ENCODE measurements around the gene SPDYE2.
A peak's percentile ranks its signal among the peaks of the same experiment; 100 is the strongest.
"Not testable (repeated sequence)": the region's sequence is repeated elsewhere in the genome, so short reads cannot be mapped to it uniquely, and the experiment has no call there.

SPDYE2 gene, protein sequence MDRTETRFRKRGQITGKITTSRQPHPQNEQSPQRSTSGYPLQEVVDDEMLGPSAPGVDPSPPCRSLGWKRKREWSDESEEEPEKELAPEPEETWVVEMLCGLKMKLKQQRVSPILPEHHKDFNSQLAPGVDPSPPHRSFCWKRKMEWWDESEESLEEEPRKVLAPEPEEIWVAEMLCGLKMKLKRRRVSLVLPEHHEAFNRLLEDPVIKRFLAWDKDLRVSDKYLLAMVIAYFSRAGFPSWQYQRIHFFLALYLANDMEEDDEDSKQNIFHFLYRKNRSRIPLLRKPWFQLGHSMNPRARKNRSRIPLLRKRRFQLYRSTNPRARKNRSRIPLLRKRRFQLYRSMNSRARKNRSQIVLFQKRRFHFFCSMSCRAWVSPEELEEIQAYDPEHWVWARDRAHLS
- 0 reads per million in 2 donors for total RNA-seq

DNA sequence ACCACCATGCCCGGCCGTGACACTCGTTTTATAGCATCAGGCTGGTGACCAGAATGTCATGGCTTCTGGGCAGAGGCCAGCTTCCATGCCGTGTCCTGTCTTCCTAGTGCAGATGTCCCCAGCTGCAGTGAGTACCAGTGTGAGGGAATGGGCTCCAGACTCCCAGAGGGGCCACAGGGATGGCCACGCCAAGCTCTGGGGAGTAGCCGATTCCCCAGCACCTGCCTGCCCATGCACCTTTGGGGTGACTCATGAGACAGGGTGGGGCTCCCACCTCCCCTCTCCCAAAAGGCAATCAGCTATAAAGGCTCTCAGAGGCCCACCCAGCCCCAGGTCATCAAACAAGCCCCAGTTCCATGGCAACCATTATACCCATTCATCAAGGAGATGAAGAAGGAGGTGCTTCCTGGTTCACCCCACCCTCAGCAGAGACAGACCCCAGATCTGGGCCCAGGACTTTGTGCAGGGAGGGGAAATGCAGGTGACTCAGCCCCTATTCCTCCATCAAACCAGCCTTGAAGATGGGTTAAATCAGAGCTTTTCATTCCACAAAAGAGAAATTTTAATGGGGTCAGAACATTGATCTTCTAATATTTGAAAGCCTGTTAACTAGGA, at the start of gene SPDYE2:
Gene SPDYE2, plus strand, starts transcription at position 419 of the 615 bp plus-strand sequence. CDS start 2,030 bp downstream, outside the sequence.
- not testable (repeated sequence) for DNase-seq

DNA sequence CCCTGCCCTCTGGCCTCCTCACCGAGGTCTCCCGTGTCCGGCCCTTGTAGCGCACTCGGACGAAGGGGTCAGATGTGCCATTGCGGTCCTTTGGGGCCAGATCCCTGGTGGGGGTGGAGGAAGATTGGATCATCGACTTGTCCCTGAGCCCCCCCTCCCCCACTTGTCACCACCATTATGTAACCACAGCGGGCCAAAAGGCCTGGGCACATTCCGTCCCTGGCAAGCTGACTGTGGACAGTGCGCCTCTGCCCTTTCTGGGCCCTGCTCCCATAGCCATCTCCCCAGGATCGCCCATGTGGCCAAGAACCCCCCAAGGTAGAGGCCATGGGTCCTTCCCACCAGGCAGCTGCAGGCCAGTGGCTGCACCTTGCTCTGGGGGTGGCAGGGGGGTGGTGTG, 47.9 kb upstream of the SPDYE2 start:
- not testable (repeated sequence) for DNase-seq

DNA sequence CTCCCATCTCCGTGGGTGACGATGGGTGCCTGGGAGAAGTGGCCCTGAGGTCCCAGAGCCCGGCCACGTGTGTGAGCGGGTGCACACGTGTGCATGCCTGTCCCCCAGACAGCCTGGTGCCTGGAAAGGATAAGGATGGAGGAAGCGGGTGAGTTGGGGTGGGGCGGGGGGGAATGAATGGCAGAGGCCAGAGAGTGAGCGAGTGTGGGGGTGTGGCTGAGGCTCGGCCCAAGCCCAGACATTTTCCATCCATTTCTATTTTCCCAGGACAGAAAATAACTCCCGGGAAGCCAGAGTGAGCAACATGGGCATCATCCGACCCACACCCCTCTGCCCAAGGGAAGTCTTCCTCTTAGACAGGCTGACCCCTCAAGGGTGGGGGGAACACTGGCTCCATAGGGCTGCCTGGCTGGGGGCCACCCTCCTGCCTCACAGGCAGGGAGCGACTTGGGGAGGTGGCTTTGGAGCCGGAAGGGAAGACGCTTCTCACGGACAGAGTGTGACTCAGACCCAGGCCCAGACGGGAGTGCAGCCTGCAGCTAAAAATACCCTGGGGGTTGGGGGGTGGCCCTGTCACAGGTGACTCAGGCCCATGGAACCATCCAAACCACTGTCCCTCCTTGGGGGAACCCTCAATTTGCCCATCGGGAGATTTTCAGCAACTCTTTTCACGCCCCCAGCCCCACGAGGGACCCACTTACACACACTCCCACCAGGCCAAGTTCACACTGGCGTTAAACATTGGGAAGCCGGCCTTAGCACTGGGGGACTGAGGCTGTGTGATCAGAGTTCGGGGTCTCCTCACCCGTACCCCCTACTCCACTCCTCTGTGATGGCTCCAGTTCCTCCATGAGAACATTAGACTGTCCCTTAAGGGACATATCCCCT, 45.5 kb upstream of the SPDYE2 start:
- not testable (repeated sequence) for DNase-seq

DNA sequence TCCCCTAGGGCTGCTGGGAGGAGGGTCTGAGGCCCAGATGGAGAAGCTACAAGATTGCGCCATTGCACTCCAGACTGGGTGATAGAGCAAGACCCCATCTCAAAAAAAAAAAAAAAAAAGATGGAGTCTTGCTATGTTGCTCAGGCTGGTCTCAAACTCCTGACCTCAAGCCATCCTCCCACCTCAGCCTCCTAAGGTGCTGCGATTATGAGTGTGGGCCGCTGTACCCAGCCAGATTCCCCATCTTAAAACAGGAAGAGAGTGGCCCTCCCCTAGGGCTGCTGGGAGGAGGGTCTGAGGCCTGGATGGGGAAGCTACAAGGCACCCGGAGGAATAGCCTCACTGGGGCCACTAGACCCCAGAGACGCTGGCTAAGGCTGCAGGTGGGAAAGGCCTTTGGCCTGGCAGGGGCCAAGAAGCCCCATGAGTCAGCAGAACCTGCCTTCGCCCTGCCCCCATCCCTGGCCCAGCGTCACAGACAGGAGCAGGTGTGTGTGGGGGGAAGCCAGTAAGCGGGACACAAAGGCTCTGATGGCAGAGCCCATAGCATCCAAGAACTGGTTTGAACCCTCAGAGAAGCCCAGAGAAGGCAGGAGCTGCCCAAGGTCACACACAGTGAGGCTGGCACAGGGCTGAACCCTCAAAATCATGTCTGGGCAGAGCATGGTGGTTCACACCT, 43.5 kb upstream of the SPDYE2 start:
- not testable (repeated sequence) for DNase-seq

DNA sequence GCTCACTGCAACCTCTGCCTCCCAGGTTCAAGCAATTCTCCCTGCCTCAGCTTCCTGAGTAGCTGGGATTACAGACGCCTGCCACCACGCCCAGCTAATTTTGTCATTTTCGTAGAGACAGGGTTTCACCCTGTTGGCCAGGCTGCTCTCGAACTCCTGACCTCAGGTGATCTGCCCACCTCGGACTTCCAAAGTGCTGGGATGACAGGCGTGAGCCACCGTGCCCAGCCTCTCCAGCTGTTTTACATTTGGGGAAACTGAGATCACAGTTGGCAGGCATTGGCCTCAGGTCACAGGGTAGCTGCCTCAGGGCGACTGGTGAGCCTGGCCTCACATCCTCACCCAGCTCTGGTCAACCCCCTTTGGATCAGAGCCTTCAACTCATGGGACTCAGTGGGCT, 40.5 kb upstream of the SPDYE2 start:
- not testable (repeated sequence) for DNase-seq

DNA sequence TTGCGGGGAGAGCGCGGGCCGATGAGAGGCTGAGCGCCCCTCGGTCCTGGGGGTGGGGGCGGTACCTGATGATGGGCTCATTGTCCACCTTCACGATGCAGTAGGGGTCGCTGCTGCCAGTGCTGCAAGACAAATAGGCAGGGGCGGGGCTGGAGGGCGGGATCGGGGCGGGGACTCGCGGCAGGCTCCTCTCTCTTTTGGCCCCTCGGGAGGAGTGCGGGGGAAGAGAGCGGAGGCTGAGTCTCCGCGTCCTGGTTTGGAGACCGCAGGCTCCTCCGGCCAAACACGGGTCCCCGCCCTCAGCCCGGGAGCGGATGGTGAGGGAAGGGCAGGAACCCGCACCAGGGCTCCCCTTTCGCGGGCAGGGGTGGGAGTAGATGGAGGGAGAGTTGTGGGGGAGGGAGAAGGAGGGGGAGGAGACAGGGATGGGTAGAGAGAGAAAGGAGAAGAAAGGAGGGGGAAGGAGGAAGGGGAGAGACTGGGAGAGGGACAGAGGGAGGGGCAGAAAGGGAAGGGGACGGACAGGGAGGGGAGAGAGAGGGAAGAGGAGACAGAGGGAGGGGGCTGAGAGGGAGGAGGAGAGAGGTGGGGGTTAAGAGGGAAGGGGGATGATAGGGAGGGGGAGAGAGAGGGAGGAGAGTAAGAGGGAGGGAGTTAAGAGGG, 39.0 kb upstream of the SPDYE2 start:
- not testable (repeated sequence) for DNase-seq

DNA sequence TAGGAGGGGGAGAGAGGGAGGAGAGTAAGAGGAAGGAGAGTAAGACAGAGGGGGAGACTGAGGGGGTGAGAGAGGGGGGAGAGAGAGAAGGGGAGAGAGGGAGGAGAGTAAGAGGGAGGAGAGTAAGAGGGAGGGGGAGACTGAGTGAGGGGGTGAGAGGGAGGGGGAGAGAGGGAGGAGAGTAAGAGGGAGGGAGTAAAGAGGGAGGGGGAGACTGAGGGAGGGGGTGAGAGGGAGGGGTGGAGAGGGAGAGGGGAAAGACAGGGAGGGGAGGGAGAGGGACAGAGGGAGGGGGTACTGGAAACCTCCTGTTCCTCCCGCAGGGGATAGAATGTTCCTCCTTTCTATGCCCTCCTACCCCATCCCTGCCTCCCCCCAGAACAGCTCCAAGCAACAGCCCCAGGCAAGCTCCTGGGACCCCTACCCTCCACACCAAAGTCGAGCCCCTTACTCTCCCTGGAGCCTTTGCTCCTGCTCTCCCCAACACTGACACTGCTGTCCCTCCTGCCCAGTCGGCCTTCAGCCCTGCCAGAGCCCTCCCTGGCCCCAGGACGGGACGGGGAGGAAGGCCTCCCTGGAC, 38.3 kb upstream of the SPDYE2 start:
- DNase-seq = peak in 1 of 5 experiments; percentile 0

DNA sequence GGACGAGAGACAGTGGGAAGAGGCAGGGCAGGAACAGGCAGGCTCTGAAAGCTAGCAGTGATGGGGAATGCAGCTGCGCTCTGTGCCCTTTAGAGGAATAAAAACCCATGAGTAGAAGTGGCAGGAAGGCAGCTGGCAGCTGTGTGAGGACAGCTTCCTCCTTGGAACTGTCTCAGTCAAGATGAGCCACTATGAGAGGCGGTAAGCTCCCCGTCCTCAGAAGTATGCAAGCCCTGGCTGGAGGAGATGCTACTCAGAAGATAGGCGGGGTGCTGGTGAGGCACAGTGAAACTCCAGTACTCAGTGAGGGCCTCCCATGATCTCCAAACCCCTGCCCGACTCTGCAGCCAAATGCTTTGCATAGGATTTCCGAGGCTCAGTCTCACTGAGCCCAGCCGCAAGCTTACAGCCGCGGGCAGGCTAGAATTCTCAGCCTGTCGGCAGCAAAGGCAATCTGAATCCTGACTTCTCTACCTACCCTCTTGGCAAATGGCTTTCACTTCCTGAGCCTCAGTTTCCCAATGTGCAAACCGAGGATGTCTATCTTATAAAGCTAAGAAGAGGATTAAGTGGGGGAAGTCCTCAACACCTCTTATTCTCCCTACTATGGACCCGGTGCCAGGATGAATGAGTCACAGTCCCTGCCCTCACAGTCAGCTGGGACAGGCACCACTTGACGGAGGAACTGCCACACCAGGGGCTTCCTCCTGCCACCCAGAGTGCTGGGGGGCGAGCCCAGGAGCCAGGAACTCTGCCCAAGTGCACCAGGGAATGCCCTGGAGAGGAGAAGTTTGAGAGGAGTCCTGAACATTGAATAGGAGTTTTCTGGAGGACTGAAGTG, 35.9 kb upstream of the SPDYE2 start:
- DNase-seq = not testable (repeated sequence)

DNA sequence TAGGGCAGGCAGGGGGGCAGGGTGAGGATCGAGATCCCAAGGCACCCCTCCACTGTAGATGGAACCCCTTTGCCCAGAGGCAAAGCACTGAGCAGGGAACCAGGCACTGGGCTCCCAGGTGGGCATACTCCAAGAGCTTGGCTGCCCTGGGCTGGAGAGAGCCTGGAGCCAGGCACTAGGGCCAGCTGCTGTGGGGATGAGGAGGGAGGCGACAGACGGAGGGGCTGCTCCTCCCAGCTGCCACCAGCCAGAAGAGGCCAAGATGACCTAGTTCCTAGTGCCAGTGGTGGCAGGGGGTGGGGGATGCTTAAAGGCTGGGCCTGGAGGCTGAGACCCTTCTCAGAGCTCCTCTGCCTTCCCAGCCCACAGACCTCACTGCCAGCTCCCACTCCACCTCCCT, 35.1 kb upstream of the SPDYE2 start:
- not testable (repeated sequence) for DNase-seq

DNA sequence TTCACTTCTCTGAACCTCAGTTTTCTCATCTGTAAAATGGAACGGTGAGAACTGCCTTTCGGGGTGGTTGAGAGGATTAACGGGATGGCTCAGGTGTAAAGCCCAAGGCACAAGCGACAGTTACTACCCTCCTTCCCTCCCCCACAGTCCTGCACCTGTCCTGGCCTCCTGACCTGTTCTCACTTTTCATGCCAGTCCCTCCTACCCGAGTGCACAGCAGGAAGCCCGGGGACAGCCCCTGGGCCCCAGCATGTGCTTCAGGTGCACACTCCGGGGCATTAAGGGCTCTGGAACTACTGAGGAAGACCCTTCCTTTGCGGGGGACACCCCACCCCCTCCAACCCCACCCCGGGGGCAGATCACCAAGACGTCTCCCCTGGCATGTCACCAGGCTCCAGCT, 34.1 kb upstream of the SPDYE2 start:
- DNase-seq = not testable (repeated sequence)

DNA sequence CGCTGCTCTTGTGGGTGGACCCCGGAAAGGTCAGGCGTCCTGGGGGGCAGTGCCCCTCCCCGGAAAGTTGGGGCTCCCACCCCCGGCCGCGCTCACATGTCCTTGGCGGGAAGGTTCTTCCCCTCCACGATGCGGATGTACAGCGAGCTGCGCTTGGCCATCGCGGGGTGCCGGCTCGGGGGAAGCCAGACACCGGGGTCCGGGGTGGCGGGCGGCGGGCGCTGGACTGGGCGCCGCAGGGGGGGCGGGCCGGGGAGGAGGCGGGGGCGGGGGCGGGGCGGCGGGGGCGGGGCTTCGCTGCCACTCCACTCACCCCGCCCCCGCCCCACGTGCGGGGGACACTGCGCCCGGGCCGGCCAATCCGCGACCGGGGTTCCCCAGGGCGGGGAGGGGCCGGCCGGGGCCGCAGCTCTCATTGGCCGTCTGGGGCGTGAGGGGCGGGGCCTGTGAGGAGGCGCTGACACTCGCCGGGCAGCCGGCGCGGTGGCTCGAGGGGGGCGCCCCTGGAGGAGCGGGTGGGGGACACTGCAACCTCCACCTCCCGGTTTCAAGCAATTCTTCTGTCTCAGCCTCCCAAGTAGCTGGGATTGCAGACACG, 33.4 kb upstream of the SPDYE2 start, which contains the start of gene RASA4B:
Gene RASA4B, minus strand, starts transcription at position 228 of the 598 bp plus-strand sequence. Its CDS starts 67 bp downstream, at position 161.
- DNase-seq = peak in 2 of 5 experiments; percentile 0 to 6

DNA sequence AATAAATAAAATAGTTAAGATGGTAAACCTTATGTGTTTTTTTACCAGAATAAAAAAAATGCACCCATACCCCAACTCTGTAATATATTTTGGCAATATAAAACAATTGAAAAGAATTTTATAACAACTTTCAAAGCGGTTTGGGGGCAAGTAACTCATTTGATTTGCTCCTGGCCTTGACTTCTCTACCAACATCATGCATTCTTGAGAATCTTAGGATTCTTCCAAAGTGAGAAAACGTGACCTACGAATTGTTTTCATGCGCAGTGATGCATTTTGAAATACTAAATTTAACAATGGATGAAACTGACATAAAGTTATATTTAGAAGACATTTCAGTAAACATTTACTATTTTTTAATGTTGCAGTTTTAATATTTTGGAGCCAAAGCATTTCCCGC, 30.2 kb upstream of the SPDYE2 start:
- DNase-seq = not testable (repeated sequence)

DNA sequence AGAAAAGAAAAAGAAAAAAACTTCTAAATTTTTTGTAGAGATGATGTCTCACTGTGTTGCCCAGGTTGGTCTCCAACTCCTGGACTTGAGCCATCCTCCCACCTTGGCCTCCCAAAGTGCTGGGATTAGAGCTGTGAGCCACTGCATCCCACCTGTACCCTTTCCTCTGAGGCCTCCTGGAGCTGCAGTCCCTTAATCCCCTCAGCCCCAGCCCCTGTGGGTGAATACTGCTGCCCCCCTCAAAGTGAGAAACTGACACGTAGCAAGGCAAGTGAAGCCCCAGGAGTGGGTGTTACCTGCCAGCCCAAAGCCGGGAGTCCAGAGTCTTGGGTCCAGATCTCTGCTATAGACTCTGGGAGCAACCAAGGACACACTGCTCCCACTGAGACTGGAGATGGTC, 26.2 kb upstream of the SPDYE2 start:
- not testable (repeated sequence) for DNase-seq

DNA sequence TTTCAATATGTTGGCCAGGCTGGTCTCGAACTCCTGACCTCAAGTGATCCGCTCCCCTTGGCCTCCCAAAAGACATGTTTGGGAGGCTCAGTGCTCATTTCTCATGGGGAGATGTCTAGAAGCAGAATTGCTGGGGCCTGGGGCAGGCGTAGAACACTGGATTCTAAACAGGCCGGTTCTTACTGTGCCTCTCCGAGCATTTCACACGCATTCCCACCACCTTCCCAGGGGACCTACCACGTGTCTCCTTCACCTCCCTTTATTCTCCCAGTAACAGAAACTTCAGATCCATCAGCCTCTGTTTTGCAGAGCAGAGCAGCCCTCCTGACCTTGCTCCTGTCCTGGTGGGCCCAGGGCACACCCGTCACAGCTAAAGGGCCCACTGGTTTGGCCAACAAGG, 23.8 kb upstream of the SPDYE2 start:
- not testable (repeated sequence) for DNase-seq

DNA sequence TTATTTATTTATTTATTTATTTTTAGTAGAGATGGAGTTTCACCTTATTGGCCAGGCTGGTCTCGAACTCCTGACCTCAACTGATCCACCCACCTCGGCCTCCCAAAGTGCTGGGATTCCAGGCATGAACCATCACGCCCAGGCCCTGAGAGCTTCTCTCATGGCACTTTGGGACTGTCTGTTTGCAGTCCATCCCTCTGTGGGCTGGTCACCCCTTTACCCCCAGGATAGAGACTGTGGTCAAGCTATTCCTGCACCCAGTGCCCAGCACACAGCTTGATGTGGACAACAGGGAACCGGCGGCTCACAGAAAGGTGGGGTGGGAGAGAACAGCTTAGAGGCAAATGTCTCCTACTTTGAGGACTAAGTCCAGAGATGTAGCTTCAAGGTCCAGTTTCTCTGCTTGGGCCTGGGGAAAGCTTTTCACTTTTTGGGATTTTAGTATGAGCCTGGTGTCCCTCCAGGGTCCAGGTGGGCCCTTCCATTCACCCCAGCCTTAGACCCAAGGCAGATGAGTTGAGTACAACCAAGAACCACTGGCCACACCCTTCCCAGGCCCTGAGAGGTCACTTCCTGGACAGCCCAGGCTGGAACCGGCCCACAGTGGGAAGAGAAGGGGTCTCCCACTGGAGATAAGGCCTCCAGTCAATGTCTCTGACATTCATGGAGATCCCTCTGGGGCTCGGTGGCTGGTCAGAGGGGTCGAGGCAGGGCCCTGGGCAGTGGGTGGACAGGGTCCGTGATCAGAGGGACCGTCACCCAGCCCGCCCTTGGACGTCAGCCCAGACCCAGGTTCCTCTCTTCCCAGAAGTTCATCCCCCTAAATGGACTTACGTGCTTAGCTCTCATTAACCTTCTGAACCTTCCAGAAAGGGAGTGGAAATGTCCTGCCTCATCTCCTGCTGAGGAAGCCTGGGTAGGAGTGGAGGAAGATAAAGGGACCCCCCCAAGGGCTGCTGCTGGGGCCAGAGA, 22.9 kb upstream of the SPDYE2 start:
- not testable (repeated sequence) for DNase-seq

DNA sequence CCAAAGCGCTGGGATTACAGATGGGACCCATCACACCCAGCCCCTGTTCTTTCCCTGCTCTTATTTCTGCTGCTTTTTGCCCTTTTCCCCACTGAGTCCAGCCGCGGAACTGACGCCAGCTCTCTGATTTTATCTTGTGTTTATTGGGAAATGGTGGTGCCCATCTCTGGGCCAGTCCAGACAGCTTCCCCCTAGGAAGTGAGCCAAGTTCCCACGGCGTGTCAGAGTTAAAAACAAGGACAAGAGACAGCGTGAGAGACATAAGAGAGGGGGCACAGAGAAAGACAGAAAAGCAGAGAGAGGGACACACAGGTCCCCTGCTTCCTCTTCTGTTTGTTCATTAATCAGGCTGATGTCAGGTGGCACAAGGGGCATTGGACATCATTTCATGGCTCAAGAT, 19.4 kb upstream of the SPDYE2 start:
- DNase-seq = not testable (repeated sequence)

DNA sequence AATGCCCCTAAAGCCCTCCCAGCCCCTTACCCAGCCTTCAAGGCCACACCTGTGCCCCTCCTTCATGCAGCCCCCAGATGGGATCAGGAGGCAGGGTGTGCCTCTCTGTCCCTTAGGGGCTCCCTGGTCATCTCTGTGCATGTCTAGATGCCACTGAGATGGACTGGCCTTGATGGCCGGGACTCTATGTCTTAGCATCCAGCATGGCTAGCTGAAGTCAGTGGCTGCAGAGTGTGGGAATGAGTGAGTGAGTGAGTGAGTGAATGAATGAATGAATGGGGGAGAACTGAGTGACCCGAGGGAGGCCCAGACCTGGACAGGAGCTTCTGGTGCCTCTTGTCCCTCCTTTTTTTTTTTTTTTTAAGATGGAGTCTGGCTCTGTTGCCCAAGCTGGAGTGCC, 18.9 kb upstream of the SPDYE2 start:
- DNase-seq = not testable (repeated sequence)

DNA sequence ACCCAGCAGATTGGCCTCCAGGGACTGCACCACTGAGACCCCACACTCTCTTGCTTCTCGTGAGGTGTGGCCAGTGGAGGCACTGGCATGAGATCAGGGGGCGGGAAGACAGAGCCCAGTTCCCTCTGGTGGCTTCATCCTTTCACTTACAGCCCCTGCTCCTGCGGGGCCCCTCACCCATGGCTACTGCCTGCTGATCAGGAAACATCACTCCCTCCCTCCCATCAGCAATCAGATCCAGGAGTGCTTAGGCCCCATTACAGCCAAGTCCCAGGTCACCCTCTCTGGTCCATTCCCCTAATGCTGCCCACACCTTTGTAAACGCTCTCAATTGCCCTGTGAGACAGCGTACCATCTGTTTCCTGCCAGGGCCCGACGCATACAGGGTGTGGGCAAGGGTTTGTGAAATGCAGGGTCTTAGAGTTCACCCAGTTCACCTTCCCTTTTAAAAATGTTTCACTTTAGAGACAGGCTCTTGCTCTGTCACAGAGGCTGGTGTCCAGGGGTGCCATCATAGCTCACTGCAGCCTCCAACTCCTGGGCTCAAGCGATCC, 15.9 kb upstream of the SPDYE2 start:
- not testable (repeated sequence) for DNase-seq
